Vagina (tissue), 2 donors: ENCODE measurements around the gene C9orf152. TPM values are rescaled to one million over a fixed set of nuclear protein-coding genes. Genes with fewer than 3 reads are reported as not detected.
A peak's percentile ranks its signal among the peaks of the same experiment; 100 is the strongest.

Source experiments
- DNase-seq, 2 donors: peaks; one replicate each; pipeline ENCODE4 v3.0.0-alpha.2; 2017; ENCODE audit errors: extremely low spot score in 2 of 2
- H3K27ac ChIP-seq: fragments of 200-600 bp; sonication (generic); one replicate; pipeline ENCODE4 v1.5.1; 2019
- H3K27me3 ChIP-seq: fragments of 200-600 bp; sonication (generic); one replicate; pipeline ENCODE4 v1.5.1; 2019
- H3K36me3 ChIP-seq, 2 donors: fragments of 200-600 bp; sonication (generic); one replicate each; pipeline ENCODE4 v1.5.1; 2017 to 2019
- H3K4me1 ChIP-seq: fragments of 200-600 bp; sonication (generic); one replicate; pipeline ENCODE4 v1.5.1; 2019
- H3K4me3 ChIP-seq, 2 donors: fragments of 200-600 bp; sonication (generic); 1 replicate in 1 of 2; 2 replicates in 1 of 2; pipeline ENCODE4 v1.5.1; 2016 to 2019
- H3K9me3 ChIP-seq: fragments of 200-600 bp; sonication (generic); one replicate; pipeline ENCODE4 v1.5.1; 2019
- CTCF ChIP-seq, 3 experiments: fragments of 450-650 bp in 2 of 3; fragments of 200-600 bp in 1 of 3; sonication (generic) in 1 of 3; IDR thresholded peaks; one replicate each; pipeline ENCODE4 v1.5.1; 2017 to 2019; ENCODE audit warnings: antibody characterized with exemption in 3 of 3, mild to moderate bottlenecking in 2 of 3, moderate library complexity in 2 of 3
- POLR2A ChIP-seq, 2 donors: fragments of 450-650 bp; IDR thresholded peaks; one replicate each; pipeline ENCODE4 v1.6.1; 2017; ENCODE audit warnings: antibody characterized with exemption in 2 of 2, mild to moderate bottlenecking in 2 of 2, moderate library complexity in 2 of 2
- POLR2AphosphoS5 ChIP-seq, 2 donors: sonication (generic); formaldehyde crosslinking; IDR thresholded peaks; one replicate each; pipeline ENCODE4 v1.9.0; 2017; ENCODE audit warnings: antibody characterized with exemption in 2 of 2, mild to moderate bottlenecking in 2 of 2, low read depth in 1 of 2; ENCODE audit not compliant: insufficient read depth in 1 of 2
- intact Hi-C: fragments of 100-400 bp; cut with DNase I; formaldehyde crosslinking; loops from one replicate; pipeline ENCODE4 v1.15.1; 2023
- total RNA-seq: library from RNA; depleted of rRNA; stranded (reverse); fragments of >200 nt; gene quantifications from one replicate; pipeline ENCODE4 v1.2.3, GENCODE V29; 2016

Gene C9orf152
- total RNA-seq, 1 donor from 2014 or later = 0.49 TPM

- intact Hi-C loops = no loop called here
- H3K27me3 ChIP-seq = no peaks in the 10 kb centered on the region
- H3K9me3 ChIP-seq = no peaks in the 10 kb centered on the region
- H3K36me3 ChIP-seq = no peaks in the 10 kb centered on the region
- DNase-seq = no peak
- TF ChIP-seq POLR2AphosphoS5 (IDR thresholded peaks at IDR 0.05; ENCODE audit: insufficient read depth in 1 of 2, low read depth in 1 of 2) (no peak), CTCF (IDR thresholded peaks at IDR 0.05) (no peak), POLR2A (IDR thresholded peaks at IDR 0.05) (no peak)
- H3K27ac ChIP-seq = no peak overlapping the region
- H3K4me3 ChIP-seq = no peak overlapping the region
- H3K4me1 ChIP-seq = peaks cover 24% of the 10 kb centered on the region
Measured at GRCh38 chr9:110160685-110161084, 47.3 kb downstream of the C9orf152 start.

- intact Hi-C loops = no loop called here
- DNase-seq = no peak
- Histone ChIP-seq H3K4me3 (no peak overlapping the region), H3K4me1 (peaks cover 24% of the 10 kb centered on the region), H3K27me3 (no peaks in the 10 kb centered on the region), H3K9me3 (no peaks in the 10 kb centered on the region), H3K27ac (no peak overlapping the region), H3K36me3 (no peaks in the 10 kb centered on the region)
- no peak for TF ChIP-seq POLR2AphosphoS5 (IDR thresholded peaks at IDR 0.05; ENCODE audit: insufficient read depth in 1 of 2, low read depth in 1 of 2)
Measured at GRCh38 chr9:110160123-110160522, 47.8 kb downstream of the C9orf152 start.

GRCh38 chr9:110157823-110158664, 49.9 kb downstream of the C9orf152 start:
- H3K4me3 ChIP-seq = no peak overlapping the region
- H3K36me3 ChIP-seq = no peaks in the 10 kb centered on the region
- no peak overlapping the region for H3K27ac ChIP-seq
- H3K27me3 ChIP-seq = no peaks in the 10 kb centered on the region
- H3K4me1 ChIP-seq = peaks cover 32% of the 10 kb centered on the region
- DNase-seq = no peak
- H3K9me3 ChIP-seq = no peaks in the 10 kb centered on the region
- TF ChIP-seq POLR2A (IDR thresholded peaks at IDR 0.05) = no peak
- no peak for TF ChIP-seq CTCF (IDR thresholded peaks at IDR 0.05)
- no peak for TF ChIP-seq POLR2AphosphoS5 (IDR thresholded peaks at IDR 0.05; ENCODE audit: insufficient read depth in 1 of 2, low read depth in 1 of 2)
- intact Hi-C loops = loop anchor here (10.0 kb wide), 1 partner anchor 93 kb away; no protein-coding TSS in a partner anchor

GRCh38 chr9:110156902-110157301, 51.1 kb downstream of the C9orf152 start:
- Histone ChIP-seq H3K27ac (no peak overlapping the region), H3K36me3 (no peaks in the 10 kb centered on the region), H3K9me3 (no peaks in the 10 kb centered on the region), H3K4me1 (peaks cover 37% of the 10 kb centered on the region), H3K27me3 (no peaks in the 10 kb centered on the region), H3K4me3 (no peak overlapping the region)
- no peak for TF ChIP-seq CTCF (IDR thresholded peaks at IDR 0.05)
- TF ChIP-seq POLR2A (IDR thresholded peaks at IDR 0.05) = no peak
- peak in 1 of 2 donors; percentile 12 for TF ChIP-seq POLR2AphosphoS5 (IDR thresholded peaks at IDR 0.05; ENCODE audit: insufficient read depth in 1 of 2, low read depth in 1 of 2)
- intact Hi-C loops = loop anchor here (10.0 kb wide), 1 partner anchor 92 kb away; no protein-coding TSS in a partner anchor
- no peak for DNase-seq

GRCh38 chr9:110156416-110156815, 51.5 kb downstream of the C9orf152 start:
- H3K36me3 ChIP-seq = no peaks in the 10 kb centered on the region
- H3K27me3 ChIP-seq = no peaks in the 10 kb centered on the region
- DNase-seq = no peak
- H3K4me1 ChIP-seq = peaks cover 37% of the 10 kb centered on the region
- intact Hi-C loops = loop anchor here (10.0 kb wide), 1 partner anchor 92 kb away; no protein-coding TSS in a partner anchor
- no peak for TF ChIP-seq POLR2AphosphoS5 (IDR thresholded peaks at IDR 0.05; ENCODE audit: insufficient read depth in 1 of 2, low read depth in 1 of 2)
- TF ChIP-seq CTCF (IDR thresholded peaks at IDR 0.05) = no peak
- TF ChIP-seq POLR2A (IDR thresholded peaks at IDR 0.05) = no peak
- no peak overlapping the region for H3K27ac ChIP-seq
- no peaks in the 10 kb centered on the region for H3K9me3 ChIP-seq
- no peak overlapping the region for H3K4me3 ChIP-seq
